HG03521 (cell line): ENCODE measurements around the gene HP1BP3.
"Not testable (repeated sequence)": the region's sequence is repeated elsewhere in the genome, so short reads cannot be mapped to it uniquely, and the experiment has no call there.

Source experiments
- ATAC-seq: cut with Tn5 transposase; IDR thresholded peaks from one replicate; pipeline ENCODE4 v1.9.1; 2021; ENCODE audit warnings: mild to moderate bottlenecking, moderate library complexity; ENCODE audit not compliant: unreplicated experiment

HP1BP3 gene

DNA sequence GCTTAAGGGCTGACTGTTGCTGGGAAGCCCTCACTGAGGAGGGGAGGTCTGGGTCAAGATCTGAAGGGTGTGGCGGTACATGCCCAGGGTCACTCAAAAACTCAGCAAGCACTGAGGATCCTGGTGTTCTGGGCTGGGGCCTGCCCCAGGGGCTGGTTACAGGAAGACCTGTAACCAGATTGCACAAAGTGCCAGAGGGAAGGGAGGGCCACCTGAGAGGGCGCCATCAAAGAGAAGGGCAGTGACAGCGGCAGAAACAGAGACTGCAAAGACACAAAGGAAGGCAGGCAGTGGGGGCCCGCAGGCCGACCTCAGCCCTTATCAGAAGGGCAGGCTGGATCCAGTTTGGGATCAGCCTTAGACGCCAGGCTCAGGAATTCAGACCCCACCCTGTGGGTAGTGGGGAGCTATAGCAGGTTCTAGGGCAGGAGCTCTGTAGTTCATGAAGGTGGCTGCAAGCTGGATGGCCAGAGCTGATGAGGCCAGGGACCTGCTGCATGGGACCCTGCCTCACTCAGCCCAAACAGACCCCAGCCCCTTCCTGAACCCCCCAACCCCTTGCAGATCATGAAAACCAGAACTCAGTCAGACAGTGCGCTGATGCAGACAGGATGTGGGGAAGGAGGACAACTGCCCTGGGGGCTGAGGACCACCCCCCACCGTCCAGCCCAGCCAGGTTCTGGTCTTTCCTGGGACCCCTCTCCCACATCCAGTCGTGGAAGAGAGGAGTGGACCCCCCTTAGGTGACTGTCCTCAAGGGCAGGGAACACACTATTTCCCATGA is 58.5 kb downstream of the HP1BP3 start:
- no peak for ATAC-seq

- ATAC-seq = no peak
These were observed 59.3 kb downstream of the HP1BP3 start for GRCh38 chr1:20727746-20728316.

- no peak for ATAC-seq
These were observed 60.0 kb downstream of the HP1BP3 start for GRCh38 chr1:20726932-20727745.

- no peak for ATAC-seq
These were observed 60.8 kb downstream of the HP1BP3 start for GRCh38 chr1:20726118-20726911.

DNA sequence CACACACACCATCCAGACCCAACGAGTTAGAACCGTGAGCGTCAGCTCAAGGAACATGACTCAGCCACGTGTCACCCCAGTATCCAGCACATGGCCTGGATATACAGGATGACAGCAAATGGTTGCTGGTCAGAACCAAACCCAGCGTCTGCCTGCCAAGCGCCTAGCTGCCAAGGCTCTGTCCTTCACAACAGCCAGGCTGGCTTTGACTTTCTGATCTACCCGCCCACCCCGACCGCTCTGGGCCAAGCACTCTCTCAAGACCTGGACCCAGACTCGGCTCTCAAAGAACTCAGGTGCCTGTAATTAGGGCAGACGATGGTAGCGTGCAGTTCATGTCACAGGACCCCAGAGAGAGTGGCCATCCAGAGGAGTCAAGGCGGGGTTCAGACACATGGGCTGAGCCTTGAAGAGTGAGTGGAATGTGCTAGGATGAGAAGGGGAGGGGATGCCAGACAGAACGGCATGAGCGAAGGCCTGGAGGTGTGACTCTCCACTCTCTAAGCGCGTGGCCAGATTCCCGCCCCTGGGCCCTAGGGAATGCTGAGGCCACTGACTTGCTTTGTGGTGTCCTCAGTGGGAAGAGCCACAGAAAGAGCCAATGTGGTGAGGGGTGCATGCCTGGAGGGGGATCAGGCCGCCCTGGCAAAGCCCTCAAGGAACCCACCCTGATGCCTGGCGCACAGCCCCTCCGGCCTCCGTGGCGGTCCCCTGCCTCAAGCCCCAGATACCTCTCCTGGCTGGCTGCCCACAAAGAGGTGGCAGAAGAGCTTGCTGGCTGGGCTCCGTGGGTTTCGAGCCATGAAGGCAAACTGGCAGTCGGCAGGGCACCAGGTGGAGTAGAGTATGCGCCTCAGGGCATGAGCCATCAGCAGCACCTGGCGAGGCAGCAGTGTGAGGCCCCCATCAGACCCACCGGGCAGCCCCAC is 61.7 kb downstream of the HP1BP3 start:
- no peak for ATAC-seq

DNA sequence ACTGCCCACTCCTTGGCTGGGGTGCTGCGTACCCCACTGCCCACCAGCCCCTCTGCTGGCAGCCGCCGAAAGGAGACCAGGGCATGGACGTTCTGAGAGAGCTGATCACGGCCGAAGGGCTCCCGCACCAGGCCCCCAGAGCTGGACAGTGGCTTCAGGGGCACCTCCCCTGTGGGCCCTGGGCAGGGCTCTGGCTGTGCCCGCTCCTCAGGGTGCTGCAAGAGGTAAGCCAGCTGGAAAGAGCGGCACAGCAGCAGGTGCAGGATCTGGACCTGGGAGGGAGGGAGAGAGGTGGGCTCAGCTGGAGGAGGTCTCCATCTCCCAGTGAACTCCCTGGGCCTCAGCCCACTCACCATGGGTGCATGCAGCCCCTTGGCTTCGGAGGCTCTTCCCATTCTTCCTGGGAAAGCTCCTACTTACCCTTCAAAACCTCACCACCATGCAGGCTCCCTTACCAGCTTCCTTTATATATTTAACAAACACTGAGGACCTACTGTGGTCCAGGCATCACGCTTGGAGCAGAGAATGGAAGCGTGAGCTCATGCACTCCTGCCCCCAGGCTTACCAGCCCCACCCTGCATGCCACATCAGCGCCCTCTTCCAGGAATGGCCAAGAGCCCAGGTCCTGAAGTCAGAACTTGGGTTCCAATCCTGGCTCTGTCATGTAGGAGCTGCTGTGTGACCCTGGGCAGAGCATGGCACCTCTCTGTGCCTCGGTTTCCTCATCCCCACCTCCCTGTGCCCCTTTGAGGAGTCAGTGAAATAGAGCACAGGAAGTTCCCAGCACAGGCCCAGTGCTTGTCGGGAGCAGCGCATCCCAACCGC is 62.5 kb downstream of the HP1BP3 start:
- ATAC-seq = no peak

DNA sequence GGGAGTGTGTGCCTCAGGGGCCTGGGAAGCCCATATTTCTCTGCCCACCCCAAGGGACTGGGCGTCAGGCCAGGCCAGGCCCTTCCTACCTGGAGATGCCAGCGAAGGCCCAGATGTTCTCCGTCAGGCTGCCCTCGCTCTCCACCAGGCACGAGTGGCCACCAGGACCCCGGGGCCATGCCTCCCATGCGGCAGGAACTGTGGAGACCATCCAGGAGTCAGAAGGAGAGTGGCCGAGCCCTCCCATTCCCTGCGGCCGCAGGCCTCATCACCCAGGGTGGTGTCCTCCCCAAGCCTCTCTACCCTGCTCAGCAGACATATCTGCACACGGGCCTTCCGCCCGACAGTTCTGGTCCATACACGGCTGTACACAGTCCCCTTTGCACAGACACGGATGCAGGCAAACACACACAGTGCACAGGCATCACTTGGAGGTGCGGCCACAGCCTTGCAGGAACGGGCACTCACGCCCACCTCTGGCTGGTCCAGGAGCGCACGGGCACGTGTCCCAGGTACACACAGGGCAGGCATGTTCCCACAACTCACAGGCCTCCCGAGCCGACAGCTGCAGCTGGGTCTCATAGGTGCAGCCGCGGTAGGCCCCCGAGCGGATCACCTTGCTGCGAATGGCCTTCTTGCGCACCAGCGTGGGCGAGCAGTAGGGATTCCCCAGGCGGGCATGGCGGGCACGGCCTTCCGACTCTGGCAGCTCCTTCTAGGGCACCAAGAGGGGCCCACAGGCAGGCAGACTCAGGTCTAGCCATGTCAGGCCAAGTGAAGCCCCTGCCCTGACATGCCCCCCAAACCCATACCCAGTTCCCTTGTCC is 63.4 kb downstream of the HP1BP3 start:
- ATAC-seq = no peak

GRCh38 chr1:20723159-20723536 is 64.0 kb downstream of the HP1BP3 start:
- ATAC-seq = no peak

DNA sequence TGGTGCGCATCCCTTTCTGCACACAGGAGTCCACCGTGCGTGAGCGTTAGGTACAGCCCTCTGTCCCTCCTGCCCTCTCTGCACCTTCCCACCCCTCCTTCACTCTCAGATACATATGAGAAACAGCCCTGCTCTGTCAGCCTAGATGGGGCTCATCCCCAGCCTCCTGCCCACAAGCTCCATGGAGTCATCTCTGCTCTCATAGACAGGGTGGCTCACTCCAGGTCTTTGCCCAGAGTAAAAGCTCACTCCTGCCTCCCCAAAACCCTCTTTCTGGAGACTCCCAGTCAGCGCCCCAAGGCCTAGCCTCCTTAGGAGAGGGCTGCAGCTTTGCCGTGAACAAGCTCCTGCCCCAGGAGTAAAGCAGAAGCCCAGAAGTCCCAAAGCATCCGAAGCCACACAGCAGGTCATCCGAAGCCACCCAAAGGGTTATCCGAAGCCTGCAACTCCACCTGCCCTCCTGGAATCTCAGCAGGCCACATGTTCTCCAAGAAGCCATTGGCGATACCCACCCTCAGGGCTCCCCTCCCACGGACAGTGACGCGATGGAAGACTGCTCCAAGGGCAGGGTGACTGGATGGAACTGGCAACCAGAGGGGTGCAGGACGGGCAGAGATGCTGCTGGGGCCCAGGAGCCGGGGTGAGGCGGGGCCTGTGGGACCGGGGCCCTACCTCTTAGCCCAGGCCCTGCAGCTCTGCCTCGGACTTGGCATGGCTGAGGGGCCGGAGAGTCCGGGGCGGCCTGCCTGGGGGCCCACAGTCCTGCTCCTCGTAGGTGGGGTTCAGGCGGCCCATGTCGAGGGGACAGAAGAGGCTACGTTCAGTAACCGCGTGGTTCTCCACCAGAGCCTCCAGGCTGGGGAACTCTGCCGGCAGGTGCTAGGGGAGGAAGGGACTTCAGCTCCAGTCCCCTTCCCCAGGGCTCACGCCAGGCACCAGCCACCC is 65.7 kb downstream of the HP1BP3 start:
- no peak for ATAC-seq

DNA sequence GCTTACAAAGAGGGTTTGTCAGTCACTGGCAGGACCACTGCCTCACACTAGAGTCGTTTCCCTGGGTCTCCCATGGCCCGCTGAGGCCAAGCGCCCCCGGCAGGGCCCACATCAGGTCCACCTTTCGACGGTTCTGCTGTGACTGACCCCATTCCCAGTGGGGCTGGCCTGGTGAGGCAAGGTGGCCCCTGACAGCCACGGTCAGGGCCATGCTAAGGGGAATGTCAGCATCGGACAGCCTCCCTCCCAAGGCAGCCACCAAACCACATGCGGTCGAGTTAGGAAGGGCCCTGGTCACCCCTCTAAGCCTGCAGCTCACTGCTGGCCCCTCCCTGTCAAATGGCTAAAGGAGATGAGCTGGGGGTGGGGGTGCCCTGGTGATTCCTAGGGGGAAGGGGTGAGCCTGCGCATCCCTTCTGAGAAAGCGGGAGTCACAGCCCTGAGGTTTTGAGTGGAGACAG is 66.4 kb downstream of the HP1BP3 start:
- ATAC-seq = no peak

- no peak for ATAC-seq
These were observed 67.1 kb downstream of the HP1BP3 start for GRCh38 chr1:20719871-20720620.

GRCh38 chr1:20719261-20719660 is 67.8 kb downstream of the HP1BP3 start:
- no peak for ATAC-seq

DNA sequence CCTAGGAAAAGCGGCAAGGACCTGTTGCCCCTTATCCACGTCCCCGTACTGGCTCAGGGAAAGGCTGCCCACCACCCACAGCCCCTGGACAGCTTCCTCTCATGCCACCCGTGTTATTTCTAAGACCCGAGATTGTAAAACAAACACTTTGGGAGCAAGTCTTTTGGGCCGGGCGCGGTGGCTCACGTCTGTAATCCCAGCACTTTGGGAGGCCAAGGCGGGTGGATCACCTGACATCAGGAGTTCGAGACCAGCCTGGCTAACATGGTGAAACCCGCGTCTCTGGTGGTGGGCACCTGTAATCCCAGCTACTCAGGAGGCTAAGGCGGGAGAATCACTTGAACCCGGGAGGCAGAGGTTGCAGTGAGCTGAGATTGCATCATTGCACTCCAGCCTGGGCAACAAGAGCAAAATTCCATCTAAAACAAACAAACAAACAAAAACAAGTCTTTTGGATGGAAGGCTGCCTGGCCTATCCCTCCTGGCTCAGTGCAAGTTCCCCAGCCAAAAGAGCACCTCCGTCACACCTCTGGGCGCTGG is 68.7 kb downstream of the HP1BP3 start:
- not testable (repeated sequence) for ATAC-seq

- no peak for ATAC-seq
These were observed 69.4 kb downstream of the HP1BP3 start, which contains the start of gene KIF17 for GRCh38 chr1:20717452-20718342. Gene KIF17 (minus strand): TSS chr1:20718007. CDS start chr1:20717706, 301 bp downstream.

- ATAC-seq = no peak
These were observed 70.9 kb downstream of the HP1BP3 start for GRCh38 chr1:20716232-20716631.
